Thoracic aorta (tissue), 2 donors: ENCODE measurements around the gene MYOCOS. TPM values are rescaled to one million over a fixed set of nuclear protein-coding genes. Genes with fewer than 3 reads are reported as not detected.

ENCODE experiments used
- ATAC-seq: fragments of 150-250 bp; one replicate; pipeline ENCODE4 v1.8.0; 2017; ENCODE audit warnings: low read depth; ENCODE audit not compliant: insufficient number of reproducible peaks, low FRiP score
- DNase-seq: peaks from one replicate; pipeline ENCODE4 v3.0.0-alpha.2; 2020; ENCODE audit warnings: low spot score
- H3K27ac ChIP-seq, 2 donors: fragments of 200-600 bp; sonication (generic); 1 replicate in 1 of 2; 2 replicates in 1 of 2; pipeline ENCODE4 v1.5.1; 2016; ENCODE audit warnings: mild to moderate bottlenecking in 2 of 2, moderate library complexity in 2 of 2
- H3K27me3 ChIP-seq: fragments of 200-600 bp; sonication (generic); replicated peaks from 2 replicates; pipeline ENCODE4 v1.6.0; 2016; ENCODE audit warnings: mild to moderate bottlenecking; ENCODE audit not compliant: insufficient read depth
- H3K36me3 ChIP-seq: fragments of 200-600 bp; sonication (generic); one replicate; pipeline ENCODE4 v1.5.1; 2016
- H3K4me1 ChIP-seq, 2 donors: fragments of 200-600 bp; sonication (generic); 1 replicate in 1 of 2; 2 replicates in 1 of 2; pipeline versions ENCODE4 v1.5.1 to v1.6.0; 2016; ENCODE audit warnings: low read depth in 2 of 2, mild to moderate bottlenecking in 1 of 2; ENCODE audit not compliant: control insufficient read depth in 1 of 2
- H3K4me3 ChIP-seq: fragments of 200-600 bp; sonication (generic); 2 replicates; pipeline ENCODE4 v1.5.1; 2016; ENCODE audit warnings: mild to moderate bottlenecking
- H3K9me3 ChIP-seq: fragments of 200-600 bp; sonication (generic); 2 replicates; pipeline ENCODE4 v1.5.1; 2016
- total RNA-seq, 2 donors: library from RNA; depleted of rRNA; stranded (reverse); fragments of >200 nt; gene quantifications; one replicate each; pipeline versions ENCODE4 v1.1.0 to v1.2.3, GENCODE V29; 2016
- TF ChIP-seq, protein P1 (sequence below): fragments of 200-600 bp; sonication (generic); IDR thresholded peaks from one replicate; pipeline ENCODE4 v1.5.1; 2019; ENCODE audit warnings: antibody characterized with exemption

MYOCOS gene
- total RNA-seq, 2 donors from 2014 or later: not detected

DNA sequence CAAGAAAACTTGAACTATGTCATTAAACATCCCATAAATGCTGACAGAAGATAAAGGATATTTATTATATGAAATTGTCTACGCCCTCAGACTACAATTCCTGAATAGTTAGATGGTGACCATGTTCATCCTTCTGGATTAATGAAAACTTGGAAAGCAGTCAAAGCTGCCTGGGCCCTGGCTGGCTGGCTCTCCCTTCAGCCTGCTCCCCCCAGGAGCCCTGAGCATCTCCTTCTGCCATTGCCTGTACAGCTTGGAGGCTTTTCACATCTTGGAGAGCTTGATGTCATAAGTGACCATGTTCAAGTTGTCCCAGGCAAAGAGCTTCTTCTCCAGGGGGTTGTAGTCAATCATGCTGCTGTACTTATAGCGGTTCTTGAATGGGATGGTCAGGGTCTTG lies 13.6 kb downstream of the MYOCOS start:
- no peaks in the 10 kb centered on the region for H3K9me3 ChIP-seq
- no peaks in the 10 kb centered on the region for H3K4me1 ChIP-seq
- H3K36me3 ChIP-seq: no peaks in the 10 kb centered on the region
- TF ChIP-seq, protein P1, sequence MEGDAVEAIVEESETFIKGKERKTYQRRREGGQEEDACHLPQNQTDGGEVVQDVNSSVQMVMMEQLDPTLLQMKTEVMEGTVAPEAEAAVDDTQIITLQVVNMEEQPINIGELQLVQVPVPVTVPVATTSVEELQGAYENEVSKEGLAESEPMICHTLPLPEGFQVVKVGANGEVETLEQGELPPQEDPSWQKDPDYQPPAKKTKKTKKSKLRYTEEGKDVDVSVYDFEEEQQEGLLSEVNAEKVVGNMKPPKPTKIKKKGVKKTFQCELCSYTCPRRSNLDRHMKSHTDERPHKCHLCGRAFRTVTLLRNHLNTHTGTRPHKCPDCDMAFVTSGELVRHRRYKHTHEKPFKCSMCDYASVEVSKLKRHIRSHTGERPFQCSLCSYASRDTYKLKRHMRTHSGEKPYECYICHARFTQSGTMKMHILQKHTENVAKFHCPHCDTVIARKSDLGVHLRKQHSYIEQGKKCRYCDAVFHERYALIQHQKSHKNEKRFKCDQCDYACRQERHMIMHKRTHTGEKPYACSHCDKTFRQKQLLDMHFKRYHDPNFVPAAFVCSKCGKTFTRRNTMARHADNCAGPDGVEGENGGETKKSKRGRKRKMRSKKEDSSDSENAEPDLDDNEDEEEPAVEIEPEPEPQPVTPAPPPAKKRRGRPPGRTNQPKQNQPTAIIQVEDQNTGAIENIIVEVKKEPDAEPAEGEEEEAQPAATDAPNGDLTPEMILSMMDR: no peak
- no peak overlapping the region for H3K27ac ChIP-seq
- no peak overlapping the region for H3K4me3 ChIP-seq
- H3K27me3 ChIP-seq: no peaks in the 10 kb centered on the region
- DNase-seq (no peak), ATAC-seq (no peak)

DNA sequence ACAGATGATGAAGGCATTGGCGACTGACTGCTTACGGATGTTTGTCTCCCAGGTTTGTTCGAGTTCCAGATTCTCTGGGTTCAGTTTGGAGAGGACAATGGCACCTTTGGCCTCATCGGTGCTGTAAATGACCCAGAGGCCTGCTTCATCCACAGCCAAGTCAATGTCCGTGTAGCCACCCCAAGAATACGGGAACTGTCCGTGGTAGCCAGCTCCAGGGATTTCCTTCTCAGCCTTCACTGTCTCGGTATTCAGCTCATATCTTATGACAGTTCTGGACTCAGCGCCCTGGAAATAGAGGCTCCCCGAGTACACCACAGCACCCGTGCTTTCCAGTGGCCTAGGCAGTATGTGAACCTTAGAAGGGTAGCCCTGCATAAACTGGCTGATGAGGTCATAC lies 14.1 kb downstream of the MYOCOS start:
- ATAC-seq: no peak
- TF ChIP-seq, protein P1: no peak
- no peaks in the 10 kb centered on the region for H3K4me1 ChIP-seq
- H3K27ac ChIP-seq: no peak overlapping the region
- H3K9me3 ChIP-seq: no peaks in the 10 kb centered on the region
- H3K4me3 ChIP-seq: no peak overlapping the region
- no peaks in the 10 kb centered on the region for H3K36me3 ChIP-seq
- no peaks in the 10 kb centered on the region for H3K27me3 ChIP-seq
- DNase-seq: no peak

DNA sequence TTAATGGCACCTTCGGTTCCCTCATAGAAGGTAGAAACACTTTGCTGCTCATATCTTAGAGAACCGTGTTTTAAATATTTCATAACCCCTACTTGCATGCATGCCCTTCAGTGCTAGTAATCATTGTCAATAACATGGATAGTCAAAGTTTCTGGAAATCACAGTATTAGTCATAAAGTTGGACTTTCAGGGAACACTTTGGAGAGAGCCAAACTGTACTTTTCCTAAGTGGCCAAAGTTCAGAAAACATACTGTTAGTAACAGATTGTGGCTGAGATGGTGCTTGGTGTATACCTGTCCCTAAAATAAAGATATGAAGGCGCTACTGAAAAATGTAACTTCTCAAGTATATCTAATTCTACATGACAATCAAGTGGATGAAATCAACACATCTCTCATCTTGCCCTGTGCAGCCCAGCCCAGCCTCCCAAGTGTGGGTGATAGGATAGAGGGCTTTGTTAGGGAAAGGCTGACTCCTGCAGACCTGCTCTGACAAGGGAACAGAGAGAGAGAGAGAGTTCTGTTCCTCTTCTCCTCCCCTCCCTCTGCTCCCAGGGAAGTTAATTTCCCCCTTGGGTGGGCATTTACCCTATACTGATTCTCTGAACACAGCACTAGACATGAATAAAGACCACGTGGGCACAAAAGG lies 16.0 kb downstream of the MYOCOS start:
- ATAC-seq (no peak), DNase-seq (no peak)
- H3K27ac ChIP-seq: no peak overlapping the region
- H3K27me3 ChIP-seq: no peaks in the 10 kb centered on the region
- H3K36me3 ChIP-seq: no peaks in the 10 kb centered on the region
- no peaks in the 10 kb centered on the region for H3K9me3 ChIP-seq
- no peak overlapping the region for H3K4me3 ChIP-seq
- TF ChIP-seq, protein P1: no peak
- no peaks in the 10 kb centered on the region for H3K4me1 ChIP-seq

DNA sequence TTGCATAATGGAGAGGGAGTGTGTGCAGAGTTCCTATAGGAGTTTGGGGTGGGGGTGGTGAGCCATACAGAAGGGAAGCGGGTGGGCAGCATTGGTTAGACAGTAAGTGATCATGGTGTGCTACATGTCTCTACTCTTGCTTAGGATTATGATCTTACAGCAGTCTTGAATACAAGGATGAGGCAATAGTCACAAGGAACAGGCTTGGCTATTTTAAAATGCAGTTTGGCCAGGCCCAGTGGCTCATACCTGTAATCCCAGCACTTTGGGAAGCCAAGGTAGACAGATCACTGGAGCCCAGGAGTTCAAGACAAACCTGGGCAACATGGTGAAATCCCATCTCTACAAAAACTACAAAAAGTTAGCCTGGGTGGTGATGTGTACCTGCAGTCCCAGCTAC lies 18.2 kb downstream of the MYOCOS start:
- DNase-seq (no peak), ATAC-seq (no peak)
- TF ChIP-seq, protein P1: no peak
- H3K27me3 ChIP-seq: no peaks in the 10 kb centered on the region
- H3K4me3 ChIP-seq: no peak overlapping the region
- peaks cover 1 to 6% of the 10 kb centered on the region in 2 donors for H3K4me1 ChIP-seq
- no peak overlapping the region for H3K27ac ChIP-seq
- no peaks in the 10 kb centered on the region for H3K36me3 ChIP-seq
- H3K9me3 ChIP-seq: no peaks in the 10 kb centered on the region

DNA sequence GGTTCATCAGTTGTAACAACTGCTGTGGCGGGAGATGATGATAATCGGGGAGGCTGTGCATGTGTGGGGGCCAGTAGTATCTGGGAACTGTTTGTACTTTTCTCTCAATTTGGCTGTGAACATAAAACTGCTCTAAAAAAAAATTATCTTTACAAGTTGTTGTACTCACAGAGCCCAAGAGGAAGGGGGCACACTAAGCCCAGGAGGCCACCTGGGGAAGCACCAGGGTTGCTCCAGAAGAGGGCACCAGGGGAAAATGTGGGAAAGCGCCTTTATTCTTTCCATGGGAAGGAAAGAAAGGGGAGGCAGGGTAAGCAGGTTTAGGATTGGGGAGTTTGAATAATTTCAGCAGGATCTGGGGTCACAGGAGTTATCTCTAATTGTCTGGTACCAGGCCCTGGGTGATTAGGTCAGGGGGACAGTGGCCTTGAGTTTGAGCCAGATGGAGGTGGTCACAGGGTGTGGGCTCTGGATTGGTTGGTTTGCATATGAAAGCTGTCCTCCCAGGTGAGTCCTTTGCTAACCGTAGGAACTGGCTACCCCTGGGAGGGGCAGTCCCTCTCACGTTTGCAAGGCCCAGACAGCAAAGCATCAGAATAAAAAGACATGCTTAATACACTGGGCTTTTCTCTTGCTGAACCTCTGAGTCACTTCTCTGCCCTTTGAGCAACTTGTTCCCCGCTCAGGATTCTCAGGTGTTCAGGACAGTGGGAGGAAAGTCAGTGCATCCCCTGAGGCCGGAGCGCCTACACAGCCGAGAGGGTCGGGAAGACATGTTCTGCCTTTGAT lies 19.2 kb downstream of the MYOCOS start:
- ATAC-seq (no peak), DNase-seq (no peak)
- TF ChIP-seq, protein P1: no peak
- no peak overlapping the region for H3K27ac ChIP-seq
- no peak overlapping the region for H3K4me3 ChIP-seq
- no peaks in the 10 kb centered on the region for H3K9me3 ChIP-seq
- H3K36me3 ChIP-seq: no peaks in the 10 kb centered on the region
- H3K27me3 ChIP-seq: no peaks in the 10 kb centered on the region
- peaks cover 11 to 15% of the 10 kb centered on the region in 2 donors for H3K4me1 ChIP-seq
